GM18858 (cell line): ENCODE measurements around the gene GLUL.

Experiments
- ATAC-seq: cut with Tn5 transposase; IDR thresholded peaks from one replicate; pipeline ENCODE4 v1.9.1; 2021; ENCODE audit not compliant: unreplicated experiment

GLUL gene

GRCh38 chr1:182391362-182392049 lies at the start of gene GLUL:
Gene GLUL, minus strand, starts transcription at chr1:182391790. Its CDS starts 3,053 bp downstream, at chr1:182388737.
- ATAC-seq, result peak; percentile 50

GRCh38 chr1:182438326-182438725 lies 46.7 kb upstream of the GLUL start:
- no peak for ATAC-seq

GRCh38 chr1:182433580-182433979 lies 42.0 kb upstream of the GLUL start:
- ATAC-seq, result no peak

- no peak for ATAC-seq
Observed at GRCh38 chr1:182431278-182431677, 39.7 kb upstream of the GLUL start.

- no peak for ATAC-seq
Observed at GRCh38 chr1:182430263-182431068, 38.9 kb upstream of the GLUL start.

GRCh38 chr1:182428043-182428442 lies 36.5 kb upstream of the GLUL start:
- no peak for ATAC-seq

GRCh38 chr1:182426442-182427430 lies 35.1 kb upstream of the GLUL start:
- ATAC-seq, result peak; percentile 64

GRCh38 chr1:182415789-182416188 lies 24.2 kb upstream of the GLUL start:
- ATAC-seq, result no peak

GRCh38 chr1:182413969-182414368 lies 22.4 kb upstream of the GLUL start:
- no peak for ATAC-seq

- no peak for ATAC-seq
Observed at GRCh38 chr1:182413486-182413885, 21.9 kb upstream of the GLUL start.

- ATAC-seq, result no peak
Observed at GRCh38 chr1:182410620-182411273, 19.2 kb upstream of the GLUL start.

GRCh38 chr1:182410138-182410537 lies 18.5 kb upstream of the GLUL start:
- no peak for ATAC-seq

- no peak for ATAC-seq
Observed at GRCh38 chr1:182408435-182409075, 17.0 kb upstream of the GLUL start.

GRCh38 chr1:182407724-182408123 lies 16.1 kb upstream of the GLUL start:
- no peak for ATAC-seq

GRCh38 chr1:182406012-182406411 lies 14.4 kb upstream of the GLUL start:
- no peak for ATAC-seq

- ATAC-seq, result no peak
Observed at GRCh38 chr1:182405578-182405977, 14.0 kb upstream of the GLUL start.

GRCh38 chr1:182404781-182405180 lies 13.2 kb upstream of the GLUL start:
- no peak for ATAC-seq

- ATAC-seq, result no peak
Observed at GRCh38 chr1:182400567-182400966, 9.0 kb upstream of the GLUL start, which contains the start of gene TEDDM1. Gene TEDDM1, minus strand, starts transcription at chr1:182400667. Its CDS starts 182 bp downstream, at chr1:182400485.

GRCh38 chr1:182397653-182398393 lies 6.2 kb upstream of the GLUL start:
- no peak for ATAC-seq
